HEK293 (cell line): ENCODE measurements around the gene KDM6A.

Source experiments
- REPIN1 ChIP-seq: fragments of 450-650 bp; formaldehyde crosslinking; IDR thresholded peaks from 2 replicates; pipeline ENCODE4 v1.5.1; 2017; ENCODE audit warnings: missing biosample characterization, missing genetic modification characterization, low read depth
- ZBTB7A ChIP-seq: fragments of 450-650 bp; formaldehyde crosslinking; IDR thresholded peaks from 2 replicates; pipeline ENCODE4 v1.5.1; 2016; ENCODE audit warnings: low read depth, missing biosample characterization, missing genetic modification characterization
- ZEB2 ChIP-seq: fragments of 450-650 bp; formaldehyde crosslinking; IDR thresholded peaks from 2 replicates; pipeline ENCODE4 v1.5.1; 2016; ENCODE audit warnings: missing biosample characterization, missing genetic modification characterization
- ZFP69B ChIP-seq: fragments of 450-650 bp; formaldehyde crosslinking; IDR thresholded peaks from 2 replicates; pipeline ENCODE4 v1.5.1; 2016; ENCODE audit warnings: missing biosample characterization, missing genetic modification characterization
- ZNF169 ChIP-seq: fragments of 450-650 bp; formaldehyde crosslinking; IDR thresholded peaks from 2 replicates; pipeline ENCODE4 v1.5.1; 2016; ENCODE audit warnings: missing biosample characterization, missing genetic modification characterization
- ZNF830 ChIP-seq: fragments of 450-650 bp; IDR thresholded peaks from 2 replicates; pipeline ENCODE4 v1.5.0; 2018; ENCODE audit warnings: missing biosample characterization, missing genetic modification characterization, low read depth, mild to moderate bottlenecking, moderate library complexity
- TF ChIP-seq, protein P1 (sequence below): fragments of 450-650 bp; formaldehyde crosslinking; IDR thresholded peaks from 2 replicates; pipeline ENCODE4 v1.5.1; 2017; ENCODE audit warnings: missing biosample characterization, missing genetic modification characterization
- TF ChIP-seq, protein P2 (sequence below): fragments of 450-650 bp; formaldehyde crosslinking; IDR thresholded peaks from 2 replicates; pipeline ENCODE4 v1.5.1; 2016; ENCODE audit warnings: missing biosample characterization, missing genetic modification characterization
- TF ChIP-seq, protein P3 (sequence below): fragments of 450-650 bp; formaldehyde crosslinking; IDR thresholded peaks from 2 replicates; pipeline ENCODE4 v1.5.1; 2016; ENCODE audit warnings: missing biosample characterization, missing genetic modification characterization

DNA sequence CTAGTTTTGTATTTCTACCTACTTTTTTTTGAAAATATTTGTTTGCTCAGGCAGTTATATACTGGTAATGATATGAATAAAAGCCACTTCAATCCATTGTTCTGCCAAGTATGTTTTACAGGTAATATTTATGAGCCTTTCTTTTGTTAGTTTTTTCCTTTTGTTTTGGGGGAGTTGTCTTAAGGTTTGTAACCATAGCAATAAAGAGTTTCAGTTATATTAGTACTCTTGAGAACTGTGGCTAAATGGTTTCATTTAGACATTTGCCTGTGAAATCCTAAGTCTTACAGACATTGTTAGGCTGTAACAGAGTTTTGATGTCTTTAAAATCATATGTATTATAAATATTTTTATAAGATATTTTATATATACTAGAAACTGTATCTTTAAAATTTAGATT is 177.6 kb downstream of the KDM6A start:
- TF ChIP-seq REPIN1 (tag by site-specific recombination) (no peak), ZNF830 (tag by site-specific recombination) (no peak), ZNF169 (tag by site-specific recombination) (no peak), ZBTB7A (tag by site-specific recombination) (no peak), ZFP69B (tag by site-specific recombination) (no peak), ZEB2 (tag by site-specific recombination) (no peak)
- TF ChIP-seq, protein P1, sequence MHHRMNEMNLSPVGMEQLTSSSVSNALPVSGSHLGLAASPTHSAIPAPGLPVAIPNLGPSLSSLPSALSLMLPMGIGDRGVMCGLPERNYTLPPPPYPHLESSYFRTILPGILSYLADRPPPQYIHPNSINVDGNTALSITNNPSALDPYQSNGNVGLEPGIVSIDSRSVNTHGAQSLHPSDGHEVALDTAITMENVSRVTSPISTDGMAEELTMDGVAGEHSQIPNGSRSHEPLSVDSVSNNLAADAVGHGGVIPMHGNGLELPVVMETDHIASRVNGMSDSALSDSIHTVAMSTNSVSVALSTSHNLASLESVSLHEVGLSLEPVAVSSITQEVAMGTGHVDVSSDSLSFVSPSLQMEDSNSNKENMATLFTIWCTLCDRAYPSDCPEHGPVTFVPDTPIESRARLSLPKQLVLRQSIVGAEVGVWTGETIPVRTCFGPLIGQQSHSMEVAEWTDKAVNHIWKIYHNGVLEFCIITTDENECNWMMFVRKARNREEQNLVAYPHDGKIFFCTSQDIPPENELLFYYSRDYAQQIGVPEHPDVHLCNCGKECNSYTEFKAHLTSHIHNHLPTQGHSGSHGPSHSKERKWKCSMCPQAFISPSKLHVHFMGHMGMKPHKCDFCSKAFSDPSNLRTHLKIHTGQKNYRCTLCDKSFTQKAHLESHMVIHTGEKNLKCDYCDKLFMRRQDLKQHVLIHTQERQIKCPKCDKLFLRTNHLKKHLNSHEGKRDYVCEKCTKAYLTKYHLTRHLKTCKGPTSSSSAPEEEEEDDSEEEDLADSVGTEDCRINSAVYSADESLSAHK: no peak
- TF ChIP-seq, protein P2, sequence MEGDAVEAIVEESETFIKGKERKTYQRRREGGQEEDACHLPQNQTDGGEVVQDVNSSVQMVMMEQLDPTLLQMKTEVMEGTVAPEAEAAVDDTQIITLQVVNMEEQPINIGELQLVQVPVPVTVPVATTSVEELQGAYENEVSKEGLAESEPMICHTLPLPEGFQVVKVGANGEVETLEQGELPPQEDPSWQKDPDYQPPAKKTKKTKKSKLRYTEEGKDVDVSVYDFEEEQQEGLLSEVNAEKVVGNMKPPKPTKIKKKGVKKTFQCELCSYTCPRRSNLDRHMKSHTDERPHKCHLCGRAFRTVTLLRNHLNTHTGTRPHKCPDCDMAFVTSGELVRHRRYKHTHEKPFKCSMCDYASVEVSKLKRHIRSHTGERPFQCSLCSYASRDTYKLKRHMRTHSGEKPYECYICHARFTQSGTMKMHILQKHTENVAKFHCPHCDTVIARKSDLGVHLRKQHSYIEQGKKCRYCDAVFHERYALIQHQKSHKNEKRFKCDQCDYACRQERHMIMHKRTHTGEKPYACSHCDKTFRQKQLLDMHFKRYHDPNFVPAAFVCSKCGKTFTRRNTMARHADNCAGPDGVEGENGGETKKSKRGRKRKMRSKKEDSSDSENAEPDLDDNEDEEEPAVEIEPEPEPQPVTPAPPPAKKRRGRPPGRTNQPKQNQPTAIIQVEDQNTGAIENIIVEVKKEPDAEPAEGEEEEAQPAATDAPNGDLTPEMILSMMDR (tag by site-specific recombination): no peak
- TF ChIP-seq, protein P3, sequence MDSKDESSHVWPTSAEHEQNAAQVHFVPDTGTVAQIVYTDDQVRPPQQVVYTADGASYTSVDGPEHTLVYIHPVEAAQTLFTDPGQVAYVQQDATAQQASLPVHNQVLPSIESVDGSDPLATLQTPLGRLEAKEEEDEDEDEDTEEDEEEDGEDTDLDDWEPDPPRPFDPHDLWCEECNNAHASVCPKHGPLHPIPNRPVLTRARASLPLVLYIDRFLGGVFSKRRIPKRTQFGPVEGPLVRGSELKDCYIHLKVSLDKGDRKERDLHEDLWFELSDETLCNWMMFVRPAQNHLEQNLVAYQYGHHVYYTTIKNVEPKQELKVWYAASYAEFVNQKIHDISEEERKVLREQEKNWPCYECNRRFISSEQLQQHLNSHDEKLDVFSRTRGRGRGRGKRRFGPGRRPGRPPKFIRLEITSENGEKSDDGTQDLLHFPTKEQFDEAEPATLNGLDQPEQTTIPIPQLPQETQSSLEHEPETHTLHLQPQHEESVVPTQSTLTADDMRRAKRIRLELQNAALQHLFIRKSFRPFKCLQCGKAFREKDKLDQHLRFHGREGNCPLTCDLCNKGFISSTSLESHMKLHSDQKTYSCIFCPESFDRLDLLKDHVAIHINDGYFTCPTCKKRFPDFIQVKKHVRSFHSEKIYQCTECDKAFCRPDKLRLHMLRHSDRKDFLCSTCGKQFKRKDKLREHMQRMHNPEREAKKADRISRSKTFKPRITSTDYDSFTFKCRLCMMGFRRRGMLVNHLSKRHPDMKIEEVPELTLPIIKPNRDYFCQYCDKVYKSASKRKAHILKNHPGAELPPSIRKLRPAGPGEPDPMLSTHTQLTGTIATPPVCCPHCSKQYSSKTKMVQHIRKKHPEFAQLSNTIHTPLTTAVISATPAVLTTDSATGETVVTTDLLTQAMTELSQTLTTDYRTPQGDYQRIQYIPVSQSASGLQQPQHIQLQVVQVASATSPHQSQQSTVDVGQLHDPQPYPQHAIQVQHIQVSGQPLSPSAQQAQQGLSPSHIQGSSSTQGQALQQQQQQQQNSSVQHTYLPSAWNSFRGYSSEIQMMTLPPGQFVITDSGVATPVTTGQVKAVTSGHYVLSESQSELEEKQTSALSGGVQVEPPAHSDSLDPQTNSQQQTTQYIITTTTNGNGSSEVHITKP (tag by site-specific recombination): no peak
